ENCODE results near the gene COL18A1. TPM values are rescaled to one million over a fixed set of nuclear protein-coding genes. Genes with fewer than 3 reads are reported as not detected.

COL18A1 gene
- polyA plus RNA-seq, 6 donors from 2014 or later = 0.13 to 0.49 (median 0.21) TPM

DNA sequence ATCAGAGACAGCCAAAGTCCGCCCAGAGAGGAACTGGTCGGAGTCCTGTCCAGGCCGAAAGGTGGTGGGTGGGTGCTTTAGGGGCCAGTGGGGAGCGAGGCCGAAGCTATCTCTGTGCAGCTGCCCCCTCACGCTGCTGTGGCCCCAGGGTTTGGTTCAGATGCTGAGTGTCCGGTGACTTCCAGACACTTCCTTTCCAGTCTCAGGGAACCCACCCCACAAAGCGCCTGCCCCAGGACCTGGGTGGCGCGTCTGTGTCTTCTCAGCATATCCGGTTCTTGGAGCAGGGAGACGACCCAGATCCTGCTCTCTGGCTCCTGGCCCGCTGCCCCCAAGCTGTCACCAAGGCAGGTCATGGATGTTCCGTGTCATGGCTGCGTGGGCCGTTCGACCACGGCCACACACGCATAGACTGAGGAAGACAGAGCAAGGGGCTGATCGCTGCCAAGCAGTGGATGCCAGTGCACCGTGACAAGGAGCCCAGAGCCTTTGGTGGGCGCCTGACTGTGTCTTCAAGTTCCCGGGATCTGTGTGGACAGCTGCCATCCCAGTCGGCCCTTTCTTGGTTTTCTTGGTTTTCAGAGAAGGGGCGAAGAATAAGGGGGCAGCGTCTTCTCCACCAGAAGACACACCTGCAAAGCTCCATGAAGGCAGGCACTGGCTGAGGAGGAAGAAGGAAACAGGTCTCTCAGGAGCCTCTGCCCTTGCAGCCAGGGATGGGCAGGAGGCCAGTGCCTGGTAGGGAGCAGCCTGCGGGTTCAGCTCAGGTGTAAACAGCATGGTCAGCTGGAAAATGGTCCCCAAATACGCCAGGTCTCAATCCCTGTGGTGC lies 22.9 kb upstream of the COL18A1 start:
- H3K27me3 Mint-ChIP-seq = peaks cover 7 to 52% (median 42%) of the 10 kb centered on the region in 3 donors
- ATAC-seq (ENCODE audit: low read depth in 2 of 2) (no peak), DNase-seq (no peak)
- H3K4me3 Mint-ChIP-seq = no peak overlapping the region
- H3K36me3 Mint-ChIP-seq = no peaks in the 10 kb centered on the region
- H3K9me3 Mint-ChIP-seq = peaks cover 2 to 9% (median 4%) of the 10 kb centered on the region in 7 donors
- no peak overlapping the region for H3K27ac Mint-ChIP-seq
- no peaks in the 10 kb centered on the region for H3K4me1 Mint-ChIP-seq

DNA sequence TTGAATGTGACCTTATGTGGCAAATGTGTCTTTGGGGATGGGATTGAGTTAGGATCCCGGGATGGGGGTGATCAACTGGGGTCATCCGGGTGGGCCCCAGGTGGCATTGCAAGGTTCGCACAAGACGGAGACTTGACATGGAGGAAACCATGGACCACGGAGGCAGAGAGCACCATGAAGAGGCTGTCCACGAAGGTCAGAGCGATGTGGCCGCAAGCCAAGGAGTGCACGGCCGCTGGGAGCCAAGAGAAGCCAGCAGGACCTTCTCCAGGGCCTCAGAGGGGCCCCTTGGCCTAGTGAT lies 22.3 kb upstream of the COL18A1 start:
- DNase-seq (no peak), ATAC-seq (ENCODE audit: low read depth in 2 of 2) (no peak)
- H3K9me3 Mint-ChIP-seq = peaks cover 0 to 3% (median 0%) of the 10 kb centered on the region in 7 donors
- peaks cover 4 to 46% (median 42%) of the 10 kb centered on the region in 3 donors for H3K27me3 Mint-ChIP-seq
- H3K36me3 Mint-ChIP-seq = no peaks in the 10 kb centered on the region
- H3K27ac Mint-ChIP-seq = no peak overlapping the region
- no peak overlapping the region for H3K4me3 Mint-ChIP-seq
- H3K4me1 Mint-ChIP-seq = no peaks in the 10 kb centered on the region

DNA sequence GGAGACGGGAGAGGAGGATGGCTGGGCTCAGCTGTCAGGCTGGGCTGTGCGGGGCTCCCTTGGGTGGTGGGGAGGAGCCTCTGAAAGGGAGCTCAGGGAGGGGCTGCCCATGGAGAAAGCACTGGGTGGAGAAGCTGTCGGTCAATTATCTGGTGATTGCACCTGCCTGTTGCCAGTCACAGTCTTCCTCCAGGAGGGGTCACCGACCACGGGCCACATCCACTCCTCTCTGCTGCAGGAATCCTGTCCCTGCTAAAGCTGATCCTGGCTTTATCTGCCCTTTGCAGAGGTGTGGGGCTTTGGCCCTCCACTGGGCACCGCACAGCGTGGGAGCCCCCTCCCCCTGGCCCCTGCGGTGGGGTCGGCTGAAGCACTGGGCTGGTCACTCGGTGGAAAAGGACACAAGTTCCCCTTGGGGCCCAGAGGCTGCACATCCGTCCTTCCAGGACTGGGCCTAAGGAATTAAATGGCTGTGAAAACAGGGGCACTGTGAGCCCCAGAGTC lies 21.8 kb upstream of the COL18A1 start:
- no peak overlapping the region for H3K4me3 Mint-ChIP-seq
- no peak overlapping the region for H3K27ac Mint-ChIP-seq
- DNase-seq (no peak), ATAC-seq (ENCODE audit: low read depth in 2 of 2) (no peak)
- H3K9me3 Mint-ChIP-seq = peaks cover 0 to 2% (median 0%) of the 10 kb centered on the region in 7 donors
- no peaks in the 10 kb centered on the region for H3K36me3 Mint-ChIP-seq
- H3K27me3 Mint-ChIP-seq = peaks cover 4 to 43% (median 42%) of the 10 kb centered on the region in 3 donors
- H3K4me1 Mint-ChIP-seq = no peaks in the 10 kb centered on the region

DNA sequence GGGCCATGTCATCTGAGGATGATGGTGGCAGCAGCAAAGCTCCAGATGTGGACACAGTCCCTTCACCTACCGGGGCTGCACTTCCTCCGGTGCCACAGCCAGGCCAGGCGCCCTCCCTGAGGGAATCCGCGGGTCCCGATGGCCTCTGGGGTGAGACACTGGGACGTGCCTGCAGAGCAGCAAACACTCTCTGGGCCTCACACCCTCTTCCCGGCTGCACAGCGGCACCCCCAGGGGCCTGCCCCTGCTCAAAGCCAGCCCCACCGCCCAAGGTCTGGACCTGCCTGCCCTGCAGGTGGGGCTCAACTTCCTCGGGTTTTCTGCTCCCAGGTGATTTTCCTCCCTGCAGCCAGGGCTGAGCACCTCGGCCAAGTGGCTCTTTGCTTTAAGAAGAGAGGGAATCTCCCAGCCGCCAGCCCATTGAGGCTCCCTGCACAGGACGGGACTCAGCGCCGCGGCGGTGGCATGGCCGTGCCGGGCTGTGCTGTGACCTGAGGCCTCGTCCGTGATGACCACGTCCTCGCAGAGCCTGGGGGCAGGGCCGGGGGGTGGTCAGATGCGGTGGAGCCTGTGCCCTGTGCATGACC lies 21.3 kb upstream of the COL18A1 start:
- Mint-ChIP-seq H3K4me1 (no peaks in the 10 kb centered on the region), H3K27me3 (peaks cover 4 to 48% (median 43%) of the 10 kb centered on the region in 3 donors), H3K4me3 (no peak overlapping the region), H3K36me3 (no peaks in the 10 kb centered on the region), H3K9me3 (peaks cover 0 to 2% (median 0%) of the 10 kb centered on the region in 7 donors), H3K27ac (no peak overlapping the region)
- DNase-seq (no peak), ATAC-seq (ENCODE audit: low read depth in 2 of 2) (no peak)

DNA sequence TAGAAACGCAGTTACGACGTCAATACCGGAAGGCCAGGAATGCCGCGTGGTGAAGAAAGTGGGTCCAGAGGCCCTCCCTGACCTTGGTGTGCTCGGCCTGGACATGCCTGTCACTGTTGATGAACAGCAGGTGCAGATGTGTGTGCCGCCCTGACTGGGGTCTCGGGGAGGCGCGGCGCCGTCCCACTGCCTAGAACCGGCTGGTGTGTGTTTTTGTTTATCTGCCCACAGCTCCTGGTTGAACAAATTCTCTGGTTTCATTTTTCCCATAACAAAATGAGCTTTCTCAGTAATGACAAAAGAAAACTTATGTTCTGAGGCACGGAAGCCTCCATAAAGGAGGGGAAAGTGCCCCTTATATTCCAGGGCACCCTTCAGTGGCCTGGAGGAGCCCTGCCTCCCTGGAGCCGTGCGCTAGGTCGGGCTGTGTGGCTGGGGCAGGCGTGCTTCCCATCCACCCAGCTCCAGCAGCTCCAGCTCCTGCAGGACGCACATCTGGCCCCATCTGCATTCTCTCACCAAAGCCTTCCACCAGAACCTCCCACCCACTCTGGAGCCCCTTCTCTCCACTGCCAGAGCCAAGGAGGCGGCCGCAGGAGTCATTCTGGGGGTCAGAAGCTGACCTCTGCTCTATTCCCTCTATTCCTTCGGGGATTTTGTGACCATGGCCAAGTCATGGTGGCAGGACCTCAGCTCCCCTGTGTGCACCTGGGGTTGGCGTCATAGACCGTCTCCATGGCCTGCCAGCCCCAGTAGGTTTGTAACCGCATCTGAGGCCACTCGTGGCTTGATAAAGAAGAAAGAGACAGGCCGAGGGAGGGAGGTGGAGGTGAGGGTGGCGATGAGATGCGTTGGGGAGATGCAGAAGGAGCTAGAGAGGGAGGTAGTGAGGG lies 20.1 kb upstream of the COL18A1 start:
- peak overlapping the region in 1 of 8 donors; percentile 52 for H3K4me3 Mint-ChIP-seq
- peaks cover 5 to 44% (median 41%) of the 10 kb centered on the region in 3 donors for H3K27me3 Mint-ChIP-seq
- H3K4me1 Mint-ChIP-seq = no peaks in the 10 kb centered on the region
- DNase-seq (no peak), ATAC-seq (ENCODE audit: low read depth in 2 of 2) (no peak)
- no peaks in the 10 kb centered on the region for H3K36me3 Mint-ChIP-seq
- peaks cover 0 to 2% (median 0%) of the 10 kb centered on the region in 7 donors for H3K9me3 Mint-ChIP-seq
- H3K27ac Mint-ChIP-seq = no peak overlapping the region

GRCh38 chr21:45385549-45386050 lies 19.4 kb upstream of the COL18A1 start:
- no peak for DNase-seq
- ATAC-seq (ENCODE audit: low read depth in 2 of 2) = no peak
- no peak overlapping the region for H3K27ac Mint-ChIP-seq

GRCh38 chr21:45386336-45386727 lies 18.6 kb upstream of the COL18A1 start:
- Mint-ChIP-seq H3K27me3 (peaks cover 5 to 38% (median 36%) of the 10 kb centered on the region in 3 donors), H3K36me3 (no peaks in the 10 kb centered on the region), H3K4me3 (no peak overlapping the region), H3K4me1 (no peaks in the 10 kb centered on the region), H3K27ac (no peak overlapping the region), H3K9me3 (peaks cover 0 to 2% (median 0%) of the 10 kb centered on the region in 7 donors)
- ATAC-seq (ENCODE audit: low read depth in 2 of 2) (no peak), DNase-seq (no peak)

More at GRCh38 chr21:45385549-45386050, 19.4 kb upstream of the COL18A1 start:
- Mint-ChIP-seq H3K4me3 (no peak overlapping the region), H3K4me1 (no peaks in the 10 kb centered on the region), H3K9me3 (peaks cover 0 to 2% (median 0%) of the 10 kb centered on the region in 7 donors), H3K36me3 (no peaks in the 10 kb centered on the region), H3K27me3 (peaks cover 5 to 42% (median 40%) of the 10 kb centered on the region in 3 donors)

DNA sequence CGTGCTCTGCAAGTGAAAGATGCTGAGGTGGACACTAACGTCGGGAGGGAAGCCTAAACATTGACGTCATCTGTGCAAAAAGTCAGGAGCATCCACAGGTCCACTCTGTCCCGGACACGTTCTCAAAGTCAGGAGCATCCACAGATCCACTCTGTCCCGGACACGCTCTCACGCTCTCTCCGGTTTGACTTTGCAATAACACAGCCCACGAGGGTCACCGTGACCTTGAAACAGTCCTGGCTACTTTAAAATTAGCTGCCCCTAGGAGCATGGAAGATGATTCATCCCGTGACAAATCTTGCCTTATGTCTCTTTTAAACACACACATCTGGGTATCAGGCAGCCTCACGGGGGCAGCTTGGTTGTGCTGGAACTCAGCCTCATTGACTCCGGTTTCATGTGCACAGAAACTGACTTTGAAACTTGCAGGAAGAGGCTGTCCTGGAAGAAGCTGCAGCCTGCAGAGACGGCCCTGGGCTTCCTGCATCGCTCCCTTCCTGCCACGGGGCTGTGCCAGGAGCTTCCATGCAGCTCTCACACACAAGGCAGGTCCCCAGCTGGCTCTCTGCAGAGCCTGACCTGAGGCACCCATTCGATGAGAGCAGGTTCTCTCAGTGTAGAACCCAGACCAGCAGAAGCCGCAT lies 18.1 kb upstream of the COL18A1 start:
- Mint-ChIP-seq H3K27me3 (peaks cover 5 to 38% (median 36%) of the 10 kb centered on the region in 3 donors), H3K4me1 (no peaks in the 10 kb centered on the region), H3K36me3 (no peaks in the 10 kb centered on the region), H3K9me3 (peaks cover 0 to 2% (median 0%) of the 10 kb centered on the region in 7 donors), H3K27ac (no peak overlapping the region), H3K4me3 (no peak overlapping the region)
- no peak for DNase-seq
- ATAC-seq (ENCODE audit: low read depth in 2 of 2) = no peak

- no peak for ATAC-seq (ENCODE audit: low read depth in 2 of 2)
- Mint-ChIP-seq H3K4me3 (no peak overlapping the region), H3K27me3 (peaks cover 5 to 33% (median 32%) of the 10 kb centered on the region in 3 donors), H3K27ac (no peak overlapping the region), H3K36me3 (no peaks in the 10 kb centered on the region), H3K9me3 (peaks cover 0 to 2% (median 0%) of the 10 kb centered on the region in 7 donors), H3K4me1 (no peaks in the 10 kb centered on the region)
- no peak for DNase-seq
Measured at GRCh38 chr21:45387506-45387905, 17.5 kb upstream of the COL18A1 start.

GRCh38 chr21:45388011-45388521 lies 16.9 kb upstream of the COL18A1 start:
- H3K4me1 Mint-ChIP-seq = no peaks in the 10 kb centered on the region
- H3K4me3 Mint-ChIP-seq = no peak overlapping the region
- no peak for DNase-seq
- H3K36me3 Mint-ChIP-seq = no peaks in the 10 kb centered on the region
- H3K27ac Mint-ChIP-seq = no peak overlapping the region
- no peaks in the 10 kb centered on the region for H3K9me3 Mint-ChIP-seq
- no peak for ATAC-seq (ENCODE audit: low read depth in 2 of 2)
- peaks cover 5 to 29% (median 27%) of the 10 kb centered on the region in 3 donors for H3K27me3 Mint-ChIP-seq

DNA sequence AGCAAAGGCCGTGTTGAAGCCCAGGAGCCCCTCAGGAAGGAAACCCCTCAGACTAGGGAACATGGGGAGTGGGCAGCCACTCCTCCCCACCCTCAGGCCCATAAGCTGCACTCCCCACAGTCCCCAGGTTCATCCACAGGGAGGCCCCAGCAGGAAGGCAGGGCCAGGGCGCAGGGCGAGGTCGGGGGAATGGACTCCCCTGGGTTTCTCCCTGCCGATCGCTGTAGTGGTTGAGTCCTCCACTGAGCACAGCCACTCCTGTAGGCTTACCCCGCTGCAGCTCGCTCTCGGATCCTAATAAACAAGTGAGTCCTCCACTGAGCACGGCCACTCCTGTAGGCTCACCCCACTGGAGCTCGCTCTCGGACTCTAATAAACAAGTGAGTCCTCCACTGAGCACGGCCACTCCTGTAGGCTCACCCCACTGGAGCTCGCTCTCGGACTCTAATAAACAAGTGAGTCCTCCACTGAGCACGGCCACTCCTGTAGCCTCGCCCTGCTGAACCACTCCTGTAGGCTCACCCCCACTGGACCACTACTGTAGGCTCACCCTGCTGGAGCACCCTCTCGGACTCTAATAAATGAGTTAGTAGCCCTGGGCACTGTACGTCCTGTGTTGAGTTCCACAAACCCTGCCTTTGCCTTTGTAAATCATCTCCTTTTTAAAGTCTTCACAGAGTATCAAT lies 16.2 kb upstream of the COL18A1 start:
- Mint-ChIP-seq H3K9me3 (no peaks in the 10 kb centered on the region), H3K36me3 (no peaks in the 10 kb centered on the region), H3K27me3 (peaks cover 5 to 29% (median 27%) of the 10 kb centered on the region in 3 donors), H3K27ac (no peak overlapping the region), H3K4me3 (no peak overlapping the region), H3K4me1 (no peaks in the 10 kb centered on the region)
- DNase-seq (no peak), ATAC-seq (ENCODE audit: low read depth in 2 of 2) (no peak)

DNA sequence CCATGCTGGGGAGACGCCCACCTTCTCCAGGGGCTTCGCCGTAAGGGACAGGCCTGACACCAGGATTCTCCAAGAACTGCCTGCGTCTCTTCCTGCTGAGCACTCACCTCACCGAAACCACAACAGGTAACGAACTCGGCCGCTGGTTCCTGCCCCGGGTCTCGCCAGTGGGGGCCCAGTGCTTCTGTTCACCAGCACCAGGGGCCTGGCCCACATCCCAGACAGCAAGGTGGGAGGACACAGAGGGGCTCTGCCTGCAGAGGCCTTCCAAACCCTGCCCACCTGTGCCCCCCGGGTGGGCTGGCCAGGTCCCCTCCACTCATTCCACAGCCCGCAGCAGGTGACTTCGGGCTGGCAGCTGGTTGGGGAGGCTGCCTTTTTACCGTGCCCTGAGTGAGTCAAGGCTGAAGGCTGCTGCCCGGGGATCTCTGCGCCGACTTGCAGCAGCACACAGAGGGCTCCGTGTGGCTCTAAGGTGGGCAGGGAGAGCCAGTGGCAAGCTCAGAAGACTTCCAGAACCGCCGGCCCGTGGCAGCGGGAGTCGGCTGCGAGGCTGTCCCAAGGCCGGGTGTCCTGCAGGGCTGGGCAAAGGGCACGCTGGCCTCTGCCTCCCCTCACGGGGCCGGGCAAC lies 14.7 kb upstream of the COL18A1 start:
- DNase-seq = no peak
- Mint-ChIP-seq H3K36me3 (no peaks in the 10 kb centered on the region), H3K9me3 (no peaks in the 10 kb centered on the region), H3K27me3 (peaks cover 5 to 26% (median 22%) of the 10 kb centered on the region in 3 donors), H3K4me1 (no peaks in the 10 kb centered on the region), H3K4me3 (no peak overlapping the region), H3K27ac (no peak overlapping the region)
- no peak for ATAC-seq (ENCODE audit: low read depth in 2 of 2)
